HG02840 (cell line): ENCODE results near the gene TNFSF13.

Source experiments
- ATAC-seq: cut with Tn5 transposase; IDR thresholded peaks from one replicate; pipeline ENCODE4 v1.9.1; 2021; ENCODE audit warnings: mild to moderate bottlenecking, moderate library complexity, moderate number of reproducible peaks; ENCODE audit not compliant: unreplicated experiment, low FRiP score

The TNFSF13 gene

DNA sequence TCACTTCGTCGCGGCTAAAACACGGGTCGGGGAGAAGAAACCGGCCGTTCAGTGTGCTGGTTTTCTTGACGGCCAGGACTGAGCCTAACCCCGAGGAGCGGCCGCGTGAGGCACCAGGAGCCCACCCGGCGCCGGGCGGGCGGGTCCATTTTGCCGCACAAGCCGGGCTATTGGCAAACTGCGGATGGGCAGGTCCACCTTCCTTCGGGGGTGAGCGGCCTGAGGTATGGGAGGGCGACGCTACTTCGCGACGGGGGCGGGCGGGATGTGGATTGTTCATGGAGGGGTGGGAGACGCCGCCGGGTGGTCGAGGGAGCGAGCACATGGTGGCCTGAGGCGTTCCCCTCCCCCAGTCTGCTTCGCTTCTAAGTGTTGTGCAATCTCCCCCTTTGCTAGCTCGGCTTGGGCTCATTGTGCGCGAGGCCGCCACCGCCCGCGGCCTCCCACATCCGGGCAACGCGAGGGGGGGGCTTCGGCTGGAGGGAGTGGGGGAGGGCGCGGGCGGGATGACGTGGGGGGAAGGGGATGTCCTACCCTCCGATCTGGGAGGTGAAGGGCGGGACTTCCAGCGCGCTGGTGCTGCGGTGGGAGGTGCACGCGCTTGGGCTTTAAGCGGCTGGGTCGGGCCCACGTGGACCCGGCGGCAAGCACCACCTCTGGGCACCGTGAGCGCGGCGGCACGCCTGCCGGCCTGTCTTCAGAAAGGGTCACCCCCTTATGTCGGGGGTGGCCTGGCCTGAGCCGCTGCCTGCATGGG lies 15.0 kb downstream of the TNFSF13 start:
- ATAC-seq, result no peak

DNA sequence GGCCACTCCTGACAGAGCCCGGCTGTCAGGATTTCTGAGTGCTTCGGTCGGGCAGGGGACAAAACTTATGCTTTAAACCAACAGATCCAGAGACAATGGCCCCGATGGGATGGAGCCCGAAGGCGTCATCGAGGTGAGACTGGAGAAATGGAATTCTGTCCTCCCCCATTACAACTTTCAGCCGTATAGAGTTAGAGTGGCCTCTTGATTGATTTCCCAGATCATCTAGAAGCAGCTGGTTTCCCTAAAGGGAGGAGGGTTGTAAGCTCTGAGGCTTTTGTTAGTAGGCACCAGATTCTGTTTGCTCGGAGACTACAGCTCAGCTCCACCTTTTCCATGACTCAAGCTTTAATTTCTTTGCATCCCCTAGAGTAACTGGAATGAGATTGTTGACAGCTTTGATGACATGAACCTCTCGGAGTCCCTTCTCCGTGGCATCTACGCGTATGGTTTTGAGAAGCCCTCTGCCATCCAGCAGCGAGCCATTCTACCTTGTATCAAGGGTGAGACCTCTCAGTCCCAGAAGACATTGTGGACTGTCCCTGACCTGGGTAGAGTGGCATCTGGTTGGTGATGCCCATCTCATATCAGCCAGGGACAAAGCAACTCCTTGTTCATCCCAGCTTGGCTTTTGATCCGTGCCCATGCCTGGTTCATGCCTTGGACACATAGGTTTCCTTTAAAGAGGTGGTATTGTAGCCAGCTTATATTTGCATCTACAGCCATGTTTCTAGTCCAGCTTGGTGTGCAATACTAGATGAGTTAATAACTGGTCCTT lies 15.8 kb downstream of the TNFSF13 start:
- no peak for ATAC-seq

DNA sequence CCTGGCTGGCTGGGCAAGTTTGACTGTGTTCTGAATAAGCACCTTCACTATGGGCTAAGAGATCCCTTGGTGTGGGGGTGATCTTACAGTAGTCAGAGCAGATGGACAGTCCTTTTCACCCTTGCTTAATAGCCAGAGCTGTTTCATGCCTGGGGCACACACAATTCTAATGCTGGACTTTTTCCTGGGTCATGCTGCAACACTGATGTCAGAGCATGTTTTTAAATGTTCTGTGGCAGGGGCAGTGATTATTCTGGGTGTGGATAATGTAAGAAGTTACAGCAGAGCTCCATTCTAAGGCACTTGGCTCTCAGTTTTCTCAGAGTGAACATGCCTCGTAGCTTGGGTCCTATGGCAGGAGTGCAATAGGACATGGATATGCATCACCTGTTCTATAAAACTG lies 16.9 kb downstream of the TNFSF13 start:
- no peak for ATAC-seq

DNA sequence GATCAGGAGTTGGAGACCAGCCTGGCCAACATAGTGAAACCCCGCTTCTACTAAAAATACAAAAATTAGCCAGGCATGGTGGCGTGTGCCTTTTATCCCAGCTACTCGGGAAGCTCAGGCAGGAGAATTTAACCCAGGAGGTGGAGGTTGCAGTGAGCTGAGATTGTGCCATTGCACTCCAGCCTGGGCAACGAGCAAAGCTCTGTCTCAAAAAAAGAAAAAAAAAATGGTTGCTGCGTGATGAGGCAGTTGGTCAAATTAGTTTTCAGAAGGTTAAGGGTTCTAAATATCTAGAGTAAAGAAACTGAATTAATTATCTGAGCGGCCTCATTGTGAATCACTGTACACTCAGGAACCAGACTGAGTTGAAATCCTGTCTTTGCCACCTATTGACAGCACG lies 17.4 kb downstream of the TNFSF13 start:
- ATAC-seq, result no peak

GRCh38 chr17:7576432-7576937 lies 17.9 kb downstream of the TNFSF13 start:
- ATAC-seq, result no peak

DNA sequence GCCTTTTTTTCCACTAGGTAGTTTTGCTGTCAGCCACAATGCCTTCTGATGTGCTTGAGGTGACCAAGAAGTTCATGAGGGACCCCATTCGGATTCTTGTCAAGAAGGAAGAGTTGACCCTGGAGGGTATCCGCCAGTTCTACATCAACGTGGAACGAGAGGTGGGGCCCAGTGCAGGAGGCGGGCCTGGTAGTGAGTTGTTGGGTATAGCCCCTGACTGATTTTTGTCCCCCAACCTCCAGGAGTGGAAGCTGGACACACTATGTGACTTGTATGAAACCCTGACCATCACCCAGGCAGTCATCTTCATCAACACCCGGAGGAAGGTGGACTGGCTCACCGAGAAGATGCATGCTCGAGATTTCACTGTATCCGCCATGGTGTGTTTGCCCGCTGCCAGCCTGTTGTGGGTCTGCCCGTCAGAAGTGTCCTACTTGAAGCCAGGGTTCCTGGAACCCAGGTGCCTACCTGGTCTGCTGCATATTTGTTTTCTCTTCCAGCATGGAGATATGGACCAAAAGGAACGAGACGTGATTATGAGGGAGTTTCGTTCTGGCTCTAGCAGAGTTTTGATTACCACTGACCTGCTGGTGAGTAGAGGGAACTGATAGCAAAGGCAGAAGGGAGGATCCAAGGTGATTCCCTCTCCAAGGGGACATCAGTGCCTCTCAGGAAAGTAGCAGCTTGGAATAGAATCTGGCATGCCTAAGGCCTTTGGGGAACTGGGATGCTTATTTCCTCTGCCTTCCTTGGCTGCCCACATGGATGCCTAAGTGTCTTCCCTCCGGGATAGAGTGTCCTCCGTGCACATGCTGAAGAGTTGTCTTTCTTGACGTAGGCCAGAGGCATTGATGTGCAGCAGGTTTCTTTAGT lies 19.0 kb downstream of the TNFSF13 start:
- ATAC-seq, result no peak

- ATAC-seq, result no peak
Measured at GRCh38 chr17:7579001-7579833, 20.7 kb downstream of the TNFSF13 start, which contains the start of gene CD68. TSS of gene CD68 (plus strand) at chr17:7579638. CDS start at chr17:7579678, 40 bp downstream.

DNA sequence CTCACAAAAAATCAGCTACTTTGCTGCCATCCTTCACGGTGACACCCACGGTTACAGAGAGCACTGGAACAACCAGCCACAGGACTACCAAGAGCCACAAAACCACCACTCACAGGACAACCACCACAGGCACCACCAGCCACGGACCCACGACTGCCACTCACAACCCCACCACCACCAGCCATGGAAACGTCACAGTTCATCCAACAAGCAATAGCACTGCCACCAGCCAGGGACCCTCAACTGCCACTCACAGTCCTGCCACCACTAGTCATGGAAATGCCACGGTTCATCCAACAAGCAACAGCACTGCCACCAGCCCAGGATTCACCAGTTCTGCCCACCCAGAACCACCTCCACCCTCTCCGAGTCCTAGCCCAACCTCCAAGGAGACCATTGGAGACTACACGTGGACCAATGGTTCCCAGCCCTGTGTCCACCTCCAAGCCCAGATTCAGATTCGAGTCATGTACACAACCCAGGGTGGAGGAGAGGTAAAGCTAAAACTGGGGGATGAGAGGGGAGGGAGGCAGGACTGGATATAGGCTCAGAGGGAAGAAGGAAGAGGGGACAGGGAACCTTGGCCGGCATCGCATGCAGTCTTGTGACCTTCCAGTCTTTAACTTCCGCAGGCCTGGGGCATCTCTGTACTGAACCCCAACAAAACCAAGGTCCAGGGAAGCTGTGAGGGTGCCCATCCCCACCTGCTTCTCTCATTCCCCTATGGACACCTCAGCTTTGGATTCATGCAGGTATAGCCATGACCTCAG lies 21.5 kb downstream of the TNFSF13 start:
- no peak for ATAC-seq

- no peak for ATAC-seq
Measured at GRCh38 chr17:7580604-7581575, 22.3 kb downstream of the TNFSF13 start.

GRCh38 chr17:7582396-7583252 lies 24.1 kb downstream of the TNFSF13 start:
- no peak for ATAC-seq

- ATAC-seq, result peak; percentile 66
Measured at GRCh38 chr17:7583253-7584109, 24.9 kb downstream of the TNFSF13 start, which contains the start of gene MPDU1. TSS of gene MPDU1 (plus strand) at chr17:7583852. CDS start at chr17:7583863, 11 bp downstream.

GRCh38 chr17:7586673-7587419 lies 28.3 kb downstream of the TNFSF13 start:
- ATAC-seq, result no peak

DNA sequence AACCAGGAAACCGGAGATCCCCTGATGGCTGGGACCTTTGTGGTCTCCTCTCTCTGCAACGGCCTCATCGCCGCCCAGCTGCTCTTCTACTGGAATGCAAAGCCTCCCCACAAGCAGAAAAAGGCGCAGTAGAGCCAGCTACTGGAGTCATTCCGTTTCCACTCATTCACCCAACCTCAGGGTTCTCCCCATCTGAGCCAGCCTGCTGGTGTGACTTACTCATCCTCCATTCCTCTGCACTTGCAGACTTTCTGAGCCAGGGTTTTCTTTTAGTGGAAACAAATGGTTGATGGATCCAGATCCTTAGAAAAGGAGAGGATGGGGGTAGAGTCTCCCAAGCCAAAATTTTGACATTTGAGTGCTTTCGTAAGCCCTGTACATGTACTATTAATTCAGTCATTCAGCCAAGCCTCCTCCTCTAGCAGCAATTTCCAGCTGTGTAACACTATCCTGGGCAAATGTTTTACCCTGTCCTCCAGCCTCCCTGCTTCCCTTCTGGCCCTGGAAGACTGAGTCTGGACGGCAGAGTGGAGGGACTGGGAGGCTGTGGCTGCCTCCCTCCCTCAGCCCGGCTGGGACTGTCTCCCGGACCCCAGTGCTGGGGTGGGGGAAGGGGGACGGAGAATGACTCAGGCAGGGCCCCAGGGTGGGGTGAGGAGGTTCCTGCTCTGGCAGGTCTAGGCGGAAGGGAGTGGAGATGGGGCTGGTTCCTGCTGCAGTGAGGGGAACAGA lies 29.0 kb downstream of the TNFSF13 start:
- ATAC-seq, result no peak

DNA sequence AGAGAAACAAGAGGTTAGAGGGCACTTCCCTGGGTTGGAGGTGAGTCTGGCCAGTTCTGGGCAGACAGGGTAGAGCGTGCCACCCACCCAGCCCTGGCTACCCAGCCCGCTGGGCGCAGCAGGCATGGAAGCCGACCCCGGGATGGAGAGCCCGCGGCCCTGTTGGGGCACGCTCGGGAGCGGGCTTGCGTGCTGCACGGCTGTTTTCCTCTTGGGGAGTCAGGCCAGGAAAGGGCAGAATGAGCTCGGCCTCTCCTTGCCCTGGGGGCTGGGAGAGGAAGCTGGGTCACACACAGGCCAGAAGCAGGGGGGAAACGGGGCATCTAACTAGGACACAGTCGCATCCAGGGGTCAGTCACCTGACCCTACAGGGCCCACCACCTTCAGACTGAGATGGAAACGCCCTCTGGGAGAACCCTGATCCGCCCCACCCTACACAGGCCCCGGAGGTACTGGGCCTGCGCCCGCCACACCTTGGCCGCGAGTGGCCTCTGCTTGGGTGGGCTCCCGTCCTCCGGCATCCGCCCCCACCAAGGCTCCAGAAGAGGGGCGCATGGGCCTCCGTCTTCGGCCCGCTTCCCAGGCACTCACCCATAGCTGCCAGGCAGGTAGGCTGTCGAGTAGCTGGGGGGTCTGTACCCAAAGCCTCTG lies 30.1 kb downstream of the TNFSF13 start:
- ATAC-seq, result no peak
